GM12878 (cell line): Measurements from ENCODE around the gene MVK.

Experiments
- ATF7 ChIP-seq: fragments of 450-650 bp; IDR thresholded peaks from 2 replicates; pipeline ENCODE4 v1.6.1; 2016; ENCODE audit warnings: low read depth, mild to moderate bottlenecking
- BACH1 ChIP-seq: fragments of 450-650 bp; IDR thresholded peaks from 2 replicates; pipeline ENCODE4 v1.6.1; 2017; ENCODE audit warnings: mild to moderate bottlenecking, borderline replicate concordance
- CHD1 ChIP-seq: IDR thresholded peaks from 2 replicates; pipeline ENCODE4 v1.6.1; 2012; ENCODE audit warnings: low read depth, low read length, improper control_type of control experiment
- EED ChIP-seq: sonication (generic); IDR thresholded peaks from 2 replicates; pipeline ENCODE4 v1.6.1; 2016; ENCODE audit warnings: antibody characterized with exemption, low read depth
- FOS ChIP-seq: IDR thresholded peaks from 3 replicates; pipeline ENCODE4 v1.6.1; 2011; ENCODE audit warnings: borderline replicate concordance; ENCODE audit not compliant: insufficient read length; ENCODE audit errors: extremely low read depth
- FOXM1 ChIP-seq: IDR thresholded peaks from 2 replicates; pipeline ENCODE4 v1.6.1; 2012; ENCODE audit warnings: low read depth, mild to moderate bottlenecking, inconsistent platforms, low read length, moderate library complexity
- NRF1 ChIP-seq: conservative IDR thresholded peaks from 2 replicates; pipeline ENCODE4 v1.6.1; 2011; ENCODE audit warnings: mild to moderate bottlenecking, low read depth, low read length, improper control_type of control experiment
- POLR2A ChIP-seq: IDR thresholded peaks from 2 replicates; pipeline ENCODE4 v1.6.1; 2011; ENCODE audit warnings: low read depth, mild to moderate bottlenecking, low read length
- POLR2AphosphoS5 ChIP-seq: IDR thresholded peaks from 2 replicates; pipeline ENCODE4 v1.6.1; 2011; ENCODE audit warnings: mild to moderate bottlenecking, low read length, inconsistent platforms
- SMC3 ChIP-seq: IDR thresholded peaks from 2 replicates; pipeline ENCODE4 v1.6.1; 2011; ENCODE audit warnings: low read length, improper control_type of control experiment, borderline replicate concordance
- TAF1 ChIP-seq: IDR thresholded peaks from 2 replicates; pipeline ENCODE4 v1.6.1; 2011; ENCODE audit warnings: mild to moderate bottlenecking, low read depth, low read length, borderline replicate concordance
- TF ChIP-seq, protein P1 (sequence below), 3 experiments: IDR thresholded peaks in 2 of 3; conservative IDR thresholded peaks in 1 of 3; 2 replicates each; pipeline ENCODE4 v1.5.1; 2011; ENCODE audit warnings: low read depth in 3 of 3, low read length in 3 of 3, mild to moderate bottlenecking in 3 of 3, control low read depth in 2 of 3, moderate library complexity in 2 of 3, inconsistent platforms in 1 of 3, mixed read lengths in 1 of 3; ENCODE audit not compliant: control insufficient read depth in 2 of 3, insufficient read depth in 1 of 3; ENCODE audit errors: extremely low read depth in 1 of 3
- TF ChIP-seq, protein P2 (sequence below): fragments of 450-650 bp; IDR thresholded peaks from 2 replicates; pipeline ENCODE4 v1.6.1; 2014; ENCODE audit warnings: mild to moderate bottlenecking
- TF ChIP-seq, protein P3 (sequence below): IDR thresholded peaks from 2 replicates; pipeline ENCODE4 v1.6.1; 2011; ENCODE audit warnings: borderline replicate concordance, low read depth, mild to moderate bottlenecking, moderate library complexity, low read length; ENCODE audit not compliant: insufficient read depth, poor library complexity, severe bottlenecking

DNA sequence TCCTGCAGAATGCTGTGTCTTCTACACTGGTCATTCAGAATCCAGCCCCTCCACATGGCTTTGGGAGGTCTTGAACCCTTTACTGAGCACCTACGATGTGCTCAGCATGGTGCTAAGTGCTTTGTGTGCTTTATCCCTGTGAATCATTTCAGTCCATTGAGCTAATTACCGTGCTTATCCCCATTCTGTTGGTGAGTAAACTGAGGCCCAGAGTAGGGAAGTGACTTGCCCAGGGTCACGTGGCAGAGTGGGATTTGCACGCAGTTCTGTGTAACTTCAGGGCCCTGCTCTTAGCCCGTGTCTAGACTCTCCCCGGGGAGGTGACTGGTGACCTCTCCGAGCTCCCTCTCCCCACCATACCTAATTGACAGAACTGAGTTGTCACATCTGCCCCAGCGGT is 27.4 kb downstream of the MVK start:
- no peak for TF ChIP-seq SMC3
- TF ChIP-seq, protein P1, sequence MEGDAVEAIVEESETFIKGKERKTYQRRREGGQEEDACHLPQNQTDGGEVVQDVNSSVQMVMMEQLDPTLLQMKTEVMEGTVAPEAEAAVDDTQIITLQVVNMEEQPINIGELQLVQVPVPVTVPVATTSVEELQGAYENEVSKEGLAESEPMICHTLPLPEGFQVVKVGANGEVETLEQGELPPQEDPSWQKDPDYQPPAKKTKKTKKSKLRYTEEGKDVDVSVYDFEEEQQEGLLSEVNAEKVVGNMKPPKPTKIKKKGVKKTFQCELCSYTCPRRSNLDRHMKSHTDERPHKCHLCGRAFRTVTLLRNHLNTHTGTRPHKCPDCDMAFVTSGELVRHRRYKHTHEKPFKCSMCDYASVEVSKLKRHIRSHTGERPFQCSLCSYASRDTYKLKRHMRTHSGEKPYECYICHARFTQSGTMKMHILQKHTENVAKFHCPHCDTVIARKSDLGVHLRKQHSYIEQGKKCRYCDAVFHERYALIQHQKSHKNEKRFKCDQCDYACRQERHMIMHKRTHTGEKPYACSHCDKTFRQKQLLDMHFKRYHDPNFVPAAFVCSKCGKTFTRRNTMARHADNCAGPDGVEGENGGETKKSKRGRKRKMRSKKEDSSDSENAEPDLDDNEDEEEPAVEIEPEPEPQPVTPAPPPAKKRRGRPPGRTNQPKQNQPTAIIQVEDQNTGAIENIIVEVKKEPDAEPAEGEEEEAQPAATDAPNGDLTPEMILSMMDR (IDR thresholded peaks at IDR 0.05 in 2 of 3, conservative IDR thresholded peaks at IDR 0.05 in 1 of 3; ENCODE audit: control insufficient read depth in 2 of 3, extremely low read depth in 1 of 3, insufficient read depth in 1 of 3, low read depth in 3 of 3, low read length in 3 of 3): no peak
- TF ChIP-seq FOXM1: no peak
- TF ChIP-seq ATF7: no peak
- no peak for TF ChIP-seq NRF1
- no peak for TF ChIP-seq FOS
- TF ChIP-seq TAF1: no peak
- no peak for TF ChIP-seq POLR2A
- no peak for TF ChIP-seq CHD1
- no peak for TF ChIP-seq BACH1
- TF ChIP-seq, protein P2, sequence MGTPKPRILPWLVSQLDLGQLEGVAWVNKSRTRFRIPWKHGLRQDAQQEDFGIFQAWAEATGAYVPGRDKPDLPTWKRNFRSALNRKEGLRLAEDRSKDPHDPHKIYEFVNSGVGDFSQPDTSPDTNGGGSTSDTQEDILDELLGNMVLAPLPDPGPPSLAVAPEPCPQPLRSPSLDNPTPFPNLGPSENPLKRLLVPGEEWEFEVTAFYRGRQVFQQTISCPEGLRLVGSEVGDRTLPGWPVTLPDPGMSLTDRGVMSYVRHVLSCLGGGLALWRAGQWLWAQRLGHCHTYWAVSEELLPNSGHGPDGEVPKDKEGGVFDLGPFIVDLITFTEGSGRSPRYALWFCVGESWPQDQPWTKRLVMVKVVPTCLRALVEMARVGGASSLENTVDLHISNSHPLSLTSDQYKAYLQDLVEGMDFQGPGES: no peak
- no peak for TF ChIP-seq EED
- TF ChIP-seq, protein P3, sequence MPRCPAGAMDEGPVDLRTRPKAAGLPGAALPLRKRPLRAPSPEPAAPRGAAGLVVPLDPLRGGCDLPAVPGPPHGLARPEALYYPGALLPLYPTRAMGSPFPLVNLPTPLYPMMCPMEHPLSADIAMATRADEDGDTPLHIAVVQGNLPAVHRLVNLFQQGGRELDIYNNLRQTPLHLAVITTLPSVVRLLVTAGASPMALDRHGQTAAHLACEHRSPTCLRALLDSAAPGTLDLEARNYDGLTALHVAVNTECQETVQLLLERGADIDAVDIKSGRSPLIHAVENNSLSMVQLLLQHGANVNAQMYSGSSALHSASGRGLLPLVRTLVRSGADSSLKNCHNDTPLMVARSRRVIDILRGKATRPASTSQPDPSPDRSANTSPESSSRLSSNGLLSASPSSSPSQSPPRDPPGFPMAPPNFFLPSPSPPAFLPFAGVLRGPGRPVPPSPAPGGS: no peak
- no peak for TF ChIP-seq POLR2AphosphoS5
